ENCODE measurements around the gene KIAA0513.

- TF ChIP-seq POLR2A (IDR thresholded peaks at IDR 0.05): no peak
- TF ChIP-seq, protein P1, sequence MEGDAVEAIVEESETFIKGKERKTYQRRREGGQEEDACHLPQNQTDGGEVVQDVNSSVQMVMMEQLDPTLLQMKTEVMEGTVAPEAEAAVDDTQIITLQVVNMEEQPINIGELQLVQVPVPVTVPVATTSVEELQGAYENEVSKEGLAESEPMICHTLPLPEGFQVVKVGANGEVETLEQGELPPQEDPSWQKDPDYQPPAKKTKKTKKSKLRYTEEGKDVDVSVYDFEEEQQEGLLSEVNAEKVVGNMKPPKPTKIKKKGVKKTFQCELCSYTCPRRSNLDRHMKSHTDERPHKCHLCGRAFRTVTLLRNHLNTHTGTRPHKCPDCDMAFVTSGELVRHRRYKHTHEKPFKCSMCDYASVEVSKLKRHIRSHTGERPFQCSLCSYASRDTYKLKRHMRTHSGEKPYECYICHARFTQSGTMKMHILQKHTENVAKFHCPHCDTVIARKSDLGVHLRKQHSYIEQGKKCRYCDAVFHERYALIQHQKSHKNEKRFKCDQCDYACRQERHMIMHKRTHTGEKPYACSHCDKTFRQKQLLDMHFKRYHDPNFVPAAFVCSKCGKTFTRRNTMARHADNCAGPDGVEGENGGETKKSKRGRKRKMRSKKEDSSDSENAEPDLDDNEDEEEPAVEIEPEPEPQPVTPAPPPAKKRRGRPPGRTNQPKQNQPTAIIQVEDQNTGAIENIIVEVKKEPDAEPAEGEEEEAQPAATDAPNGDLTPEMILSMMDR (IDR thresholded peaks at IDR 0.05): no peak
Observed at GRCh38 chr16:85104147-85104546, 76.6 kb downstream of the KIAA0513 start.

Measured in Peyer's patch (tissue), 4 donors.